GM10248 (cell line): Measurements from ENCODE around the gene SCN3A.

Source experiments
- CTCF ChIA-PET: fragments of 300-600 bp; sonication (Branson Sonifier 250); formaldehyde crosslinking; extraction: SDS; loops from one replicate; lab custom pipeline; 2021; ENCODE audit warnings: antibody characterized with exemption; lab: Yijun Ruan, JAX
- POLR2A ChIA-PET: fragments of 350-650 bp; sonication (Branson Sonifier 250); formaldehyde crosslinking; extraction: SDS; loops from one replicate; lab custom pipeline; 2020; ENCODE audit warnings: antibody characterized with exemption; lab: Yijun Ruan, JAX
- DNase-seq: peaks from one replicate; pipeline ENCODE4 v3.0.0; 2012; ENCODE audit errors: extremely low spot score
- CTCF ChIP-seq: IDR thresholded peaks from 2 replicates; pipeline ENCODE4 v1.5.1; 2012; ENCODE audit warnings: mild to moderate bottlenecking, low read depth; ENCODE audit errors: extremely low read depth, missing control alignments, control extremely low read depth

SCN3A gene

GRCh38 chr2:165113414-165113813, 90.4 kb downstream of the SCN3A start:
- CTCF ChIA-PET: interaction anchor here (1.5 to 3.0 kb wide), 2 partner anchors 9 to 12 kb away, joined by 4 to 13 read pairs; no protein-coding TSS in a partner anchor
- no peak for TF ChIP-seq CTCF

GRCh38 chr2:165112789-165113188, 91.1 kb downstream of the SCN3A start:
- no peak for DNase-seq
- CTCF ChIA-PET: no interaction called here
- POLR2A ChIA-PET: no interaction called here
- TF ChIP-seq CTCF: no peak

More at GRCh38 chr2:165113414-165113813, 90.4 kb downstream of the SCN3A start:
- POLR2A ChIA-PET: no interaction called here
- DNase-seq: no peak

GRCh38 chr2:165112133-165112573, 91.7 kb downstream of the SCN3A start:
- CTCF ChIA-PET: interaction anchor here (0.8 to 1.0 kb wide), 2 partner anchors 11 to 59 kb away, joined by 3 to 4 read pairs; no protein-coding TSS in a partner anchor
- TF ChIP-seq CTCF: no peak
- POLR2A ChIA-PET: no interaction called here
- no peak for DNase-seq

- no peak for DNase-seq
- CTCF ChIA-PET: no interaction called here
- no peak for TF ChIP-seq CTCF
- POLR2A ChIA-PET: no interaction called here
Observed at GRCh38 chr2:165110394-165110793, 93.5 kb downstream of the SCN3A start.

- DNase-seq: no peak
- POLR2A ChIA-PET: no interaction called here
- CTCF ChIA-PET: no interaction called here
- TF ChIP-seq CTCF: no peak
Observed at GRCh38 chr2:165109915-165110314, 93.9 kb downstream of the SCN3A start.

- CTCF ChIA-PET: interaction anchor here (2.6 to 3.2 kb wide), 2 partner anchors 9 kb away, joined by 9 to 13 read pairs; no protein-coding TSS in a partner anchor
- no peak for TF ChIP-seq CTCF
- POLR2A ChIA-PET: no interaction called here
- DNase-seq: no peak
Observed at GRCh38 chr2:165105926-165106325, 97.9 kb downstream of the SCN3A start.
